22Rv1 (cell line): Measurements from ENCODE around the gene CAMTA1.

ENCODE experiments used
- ZFX ChIP-seq: fragments of 450-650 bp; IDR thresholded peaks from 2 replicates; pipeline ENCODE4 v1.6.1; 2017; ENCODE audit warnings: antibody characterized with exemption, borderline replicate concordance
- TF ChIP-seq, protein P1 (sequence below): fragments of 450-650 bp; IDR thresholded peaks from 2 replicates; pipeline ENCODE4 v1.5.1; 2017; ENCODE audit warnings: mild to moderate bottlenecking

DNA sequence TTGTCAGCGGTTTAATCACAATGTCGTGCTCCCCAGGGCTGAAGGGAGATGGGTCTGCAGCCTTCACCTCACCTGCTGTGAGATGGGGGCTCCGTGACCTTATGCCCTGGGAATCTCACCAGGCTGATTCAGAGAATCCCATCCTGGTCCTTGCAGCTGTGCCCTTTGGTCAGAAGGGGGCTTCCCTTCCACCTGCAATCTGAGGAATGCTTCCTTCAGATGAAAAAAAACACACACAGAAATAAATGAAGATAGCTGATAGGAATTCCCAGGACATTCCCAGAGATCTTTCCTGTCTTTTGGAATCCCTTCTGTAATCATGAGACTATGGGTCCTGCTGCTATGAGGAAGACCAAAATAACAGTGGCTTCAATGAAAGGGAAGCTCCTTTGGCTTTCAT is 858.8 kb downstream of the CAMTA1 start:
- TF ChIP-seq, protein P1, sequence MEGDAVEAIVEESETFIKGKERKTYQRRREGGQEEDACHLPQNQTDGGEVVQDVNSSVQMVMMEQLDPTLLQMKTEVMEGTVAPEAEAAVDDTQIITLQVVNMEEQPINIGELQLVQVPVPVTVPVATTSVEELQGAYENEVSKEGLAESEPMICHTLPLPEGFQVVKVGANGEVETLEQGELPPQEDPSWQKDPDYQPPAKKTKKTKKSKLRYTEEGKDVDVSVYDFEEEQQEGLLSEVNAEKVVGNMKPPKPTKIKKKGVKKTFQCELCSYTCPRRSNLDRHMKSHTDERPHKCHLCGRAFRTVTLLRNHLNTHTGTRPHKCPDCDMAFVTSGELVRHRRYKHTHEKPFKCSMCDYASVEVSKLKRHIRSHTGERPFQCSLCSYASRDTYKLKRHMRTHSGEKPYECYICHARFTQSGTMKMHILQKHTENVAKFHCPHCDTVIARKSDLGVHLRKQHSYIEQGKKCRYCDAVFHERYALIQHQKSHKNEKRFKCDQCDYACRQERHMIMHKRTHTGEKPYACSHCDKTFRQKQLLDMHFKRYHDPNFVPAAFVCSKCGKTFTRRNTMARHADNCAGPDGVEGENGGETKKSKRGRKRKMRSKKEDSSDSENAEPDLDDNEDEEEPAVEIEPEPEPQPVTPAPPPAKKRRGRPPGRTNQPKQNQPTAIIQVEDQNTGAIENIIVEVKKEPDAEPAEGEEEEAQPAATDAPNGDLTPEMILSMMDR: no peak
- TF ChIP-seq ZFX: no peak
